Loucy (cell line): Measurements from ENCODE around the gene GNAQ.

Experiments
- H2AFZ ChIP-seq: fragments of 200-600 bp; sonication (generic); 2 replicates; pipeline ENCODE4 v1.6.0; 2016; ENCODE audit warnings: antibody characterized with exemption, mild to moderate bottlenecking, low read length, moderate library complexity
- H3F3A ChIP-seq: fragments of 200-600 bp; 2 replicates; pipeline ENCODE4 v1.6.0; 2016; ENCODE audit warnings: antibody characterized with exemption, low read depth, mild to moderate bottlenecking
- H3K27me3 ChIP-seq: fragments of 200-600 bp; sonication (generic); 2 replicates; pipeline ENCODE4 v1.6.1; 2014; ENCODE audit warnings: low read length, mild to moderate bottlenecking; ENCODE audit not compliant: insufficient read depth, poor library complexity, severe bottlenecking
- H3K36me3 ChIP-seq: fragments of 200-600 bp; sonication (generic); 2 replicates; pipeline ENCODE4 v1.6.1; 2016; ENCODE audit warnings: low read length; ENCODE audit not compliant: insufficient read depth
- H3K4me1 ChIP-seq: fragments of 200-600 bp; sonication (generic); 2 replicates; pipeline ENCODE4 v1.5.1; 2014; ENCODE audit warnings: low read length, mild to moderate bottlenecking; ENCODE audit not compliant: insufficient read depth, poor library complexity, severe bottlenecking
- H3K4me2 ChIP-seq: fragments of 200-600 bp; sonication (generic); 2 replicates; pipeline ENCODE4 v1.6.0; 2014; ENCODE audit warnings: antibody characterized with exemption, low read length, low read depth, mild to moderate bottlenecking; ENCODE audit not compliant: poor library complexity, severe bottlenecking
- H3K4me3 ChIP-seq: fragments of 200-600 bp; sonication (generic); 2 replicates; pipeline ENCODE4 v1.5.1; 2014; ENCODE audit warnings: low read length, mild to moderate bottlenecking, mixed read lengths; ENCODE audit not compliant: poor library complexity, severe bottlenecking
- H3K79me2 ChIP-seq: fragments of 200-600 bp; sonication (generic); 2 replicates; pipeline ENCODE4 v1.6.1; 2014; ENCODE audit warnings: low read length; ENCODE audit not compliant: insufficient read depth
- H3K9ac ChIP-seq: fragments of 200-600 bp; sonication (generic); 2 replicates; pipeline ENCODE4 v1.6.0; 2014; ENCODE audit warnings: mild to moderate bottlenecking, low read depth, low read length, moderate library complexity; ENCODE audit not compliant: poor library complexity, severe bottlenecking
- H3K9me2 ChIP-seq: fragments of 200-600 bp; sonication (generic); replicated peaks from 2 replicates; pipeline ENCODE4 v1.6.1; 2016; ENCODE audit warnings: low read depth, low read length, mixed read lengths
- H3K9me3 ChIP-seq: fragments of 200-600 bp; sonication (generic); 2 replicates; pipeline ENCODE4 v1.6.1; 2014; ENCODE audit warnings: mild to moderate bottlenecking, antibody characterized with exemption, low read length, low read depth; ENCODE audit not compliant: insufficient read depth
- H4K20me1 ChIP-seq: fragments of 200-600 bp; sonication (generic); 2 replicates; pipeline ENCODE4 v1.6.0; 2014; ENCODE audit warnings: antibody characterized with exemption, low read length, mild to moderate bottlenecking; ENCODE audit not compliant: insufficient read depth, poor library complexity, severe bottlenecking
- CTCF ChIP-seq: fragments of 200-600 bp; sonication (generic); conservative IDR thresholded peaks from 2 replicates; pipeline ENCODE4 v1.5.1; 2014; ENCODE audit warnings: mild to moderate bottlenecking, antibody characterized with exemption, low read length
- EZH2phosphoT487 ChIP-seq: fragments of 200-600 bp; IDR thresholded peaks from 2 replicates; pipeline ENCODE4 v1.6.1; 2018; ENCODE audit warnings: antibody characterized with exemption, mild to moderate bottlenecking, moderate library complexity, borderline replicate concordance

GNAQ gene

GRCh38 chr9:77975036-77975435 is 56.6 kb downstream of the GNAQ start:
- Histone ChIP-seq H4K20me1 (peaks cover 61% of the 10 kb centered on the region), H3K4me1 (peaks cover 56% of the 10 kb centered on the region), H3K4me2 (no peak overlapping the region), H3K79me2 (peaks cover 100% of the 10 kb centered on the region), H2AFZ (no peak overlapping the region), H3F3A (0 out of 2 replicates have a peak, but pooled peaks cover 3% of the 10 kb centered on the region), H3K27me3 (no peaks in the 10 kb centered on the region), H3K9me2 (no peaks in the 10 kb centered on the region), H3K4me3 (no peak overlapping the region), H3K9me3 (no peaks in the 10 kb centered on the region), H3K9ac (no peak overlapping the region), H3K36me3 (peaks cover 10% of the 10 kb centered on the region; the same call in 1 of the 2 replicates)
- no peak for TF ChIP-seq CTCF
- no peak for TF ChIP-seq EZH2phosphoT487

GRCh38 chr9:77974434-77974833 is 57.2 kb downstream of the GNAQ start:
- TF ChIP-seq CTCF (no peak), EZH2phosphoT487 (no peak)
- H3K79me2 ChIP-seq = peaks cover 100% of the 10 kb centered on the region

GRCh38 chr9:77969083-77969482 is 62.5 kb downstream of the GNAQ start:
- Histone ChIP-seq H3K9ac (no peak overlapping the region), H3K4me1 (peaks cover 32% of the 10 kb centered on the region), H3K9me2 (no peaks in the 10 kb centered on the region), H3K9me3 (no peaks in the 10 kb centered on the region), H3K36me3 (peaks cover 19% of the 10 kb centered on the region; the same call in 1 of the 2 replicates), H4K20me1 (peaks cover 76% of the 10 kb centered on the region), H2AFZ (no peak overlapping the region), H3K79me2 (peaks cover 100% of the 10 kb centered on the region), H3K4me2 (no peak overlapping the region), H3K27me3 (no peaks in the 10 kb centered on the region), H3F3A (no peaks in the 10 kb centered on the region), H3K4me3 (no peak overlapping the region)
- TF ChIP-seq CTCF (no peak), EZH2phosphoT487 (no peak)

More at GRCh38 chr9:77974434-77974833, 57.2 kb downstream of the GNAQ start:
- H3K4me1 ChIP-seq = peaks cover 50% of the 10 kb centered on the region
- H3K4me2 ChIP-seq = no peak overlapping the region
- no peak overlapping the region for H3K9ac ChIP-seq
- H3K4me3 ChIP-seq = no peak overlapping the region
- no peaks in the 10 kb centered on the region for H3K9me2 ChIP-seq
- H3K27me3 ChIP-seq = no peaks in the 10 kb centered on the region
- 0 out of 2 replicates have a peak, but pooled peaks cover 3% of the 10 kb centered on the region for H3F3A ChIP-seq
- H4K20me1 ChIP-seq = peaks cover 60% of the 10 kb centered on the region
- peaks cover 6% of the 10 kb centered on the region; the same call in 1 of the 2 replicates for H3K36me3 ChIP-seq
- no peaks in the 10 kb centered on the region for H3K9me3 ChIP-seq
- no peak overlapping the region for H2AFZ ChIP-seq
